Endothelial cell of umbilical vein (primary cell): ENCODE results near the gene KRT33B.
"Not testable (repeated sequence)": the region's sequence is repeated elsewhere in the genome, so short reads cannot be mapped to it uniquely, and the experiment has no call there.

ENCODE experiments used
- EZH2 ChIP-seq: IDR thresholded peaks from 2 replicates; pipeline ENCODE4 v1.6.1; 2012; ENCODE audit warnings: borderline replicate concordance, low read depth, mild to moderate bottlenecking, moderate library complexity, low read length, inconsistent platforms; ENCODE audit not compliant: severe bottlenecking
- MYC ChIP-seq: IDR thresholded peaks from one replicate; pipeline ENCODE4 v1.6.1; 2011; ENCODE audit warnings: mild to moderate bottlenecking, low read depth, low read length
- POLR2A ChIP-seq: IDR thresholded peaks from 2 replicates; pipeline ENCODE4 v1.6.1; 2012; ENCODE audit warnings: low read depth, mild to moderate bottlenecking, control low read depth, low read length
- TF ChIP-seq, protein P1 (sequence below), 2 donors: IDR thresholded peaks; 1 replicate in 1 of 2; 2 replicates in 1 of 2; pipeline ENCODE4 v1.5.1; 2011; ENCODE audit warnings: low read length in 2 of 2, mild to moderate bottlenecking in 2 of 2, moderate library complexity in 2 of 2, control low read depth in 1 of 2, inconsistent platforms in 1 of 2, low read depth in 1 of 2; ENCODE audit not compliant: insufficient read depth in 1 of 2; ENCODE audit errors: extremely low read depth in 1 of 2

DNA sequence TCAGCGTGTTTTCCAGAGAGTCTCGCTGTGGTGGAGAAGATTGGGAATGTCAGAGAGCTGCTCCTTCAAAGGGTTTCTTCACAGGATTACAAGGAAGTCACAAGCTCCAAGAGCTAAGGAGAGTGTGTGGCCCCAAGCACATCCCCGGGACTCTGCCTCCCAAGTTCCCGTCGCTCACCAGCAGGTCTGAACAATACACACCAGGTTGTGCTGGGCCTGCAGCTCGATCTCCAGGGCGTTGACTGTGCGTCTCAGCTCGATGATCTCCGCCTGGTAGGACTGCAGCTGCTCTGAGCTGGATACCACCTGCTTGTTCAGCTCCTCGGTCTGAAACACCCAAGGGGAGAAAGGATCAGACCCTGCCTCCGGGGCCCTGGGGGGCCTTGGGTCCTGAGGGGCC, 25.4 kb upstream of the KRT33B start:
- TF ChIP-seq, protein P1, sequence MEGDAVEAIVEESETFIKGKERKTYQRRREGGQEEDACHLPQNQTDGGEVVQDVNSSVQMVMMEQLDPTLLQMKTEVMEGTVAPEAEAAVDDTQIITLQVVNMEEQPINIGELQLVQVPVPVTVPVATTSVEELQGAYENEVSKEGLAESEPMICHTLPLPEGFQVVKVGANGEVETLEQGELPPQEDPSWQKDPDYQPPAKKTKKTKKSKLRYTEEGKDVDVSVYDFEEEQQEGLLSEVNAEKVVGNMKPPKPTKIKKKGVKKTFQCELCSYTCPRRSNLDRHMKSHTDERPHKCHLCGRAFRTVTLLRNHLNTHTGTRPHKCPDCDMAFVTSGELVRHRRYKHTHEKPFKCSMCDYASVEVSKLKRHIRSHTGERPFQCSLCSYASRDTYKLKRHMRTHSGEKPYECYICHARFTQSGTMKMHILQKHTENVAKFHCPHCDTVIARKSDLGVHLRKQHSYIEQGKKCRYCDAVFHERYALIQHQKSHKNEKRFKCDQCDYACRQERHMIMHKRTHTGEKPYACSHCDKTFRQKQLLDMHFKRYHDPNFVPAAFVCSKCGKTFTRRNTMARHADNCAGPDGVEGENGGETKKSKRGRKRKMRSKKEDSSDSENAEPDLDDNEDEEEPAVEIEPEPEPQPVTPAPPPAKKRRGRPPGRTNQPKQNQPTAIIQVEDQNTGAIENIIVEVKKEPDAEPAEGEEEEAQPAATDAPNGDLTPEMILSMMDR (IDR thresholded peaks at IDR 0.05; ENCODE audit: extremely low read depth in 1 of 2, insufficient read depth in 1 of 2, low read depth in 1 of 2, low read length in 2 of 2), result not testable (repeated sequence)
- TF ChIP-seq POLR2A, MYC, EZH2: not testable (repeated sequence)
